HEK293T (cell line): ENCODE data around the gene AQP12B.

Experiments used
- CTCF ChIA-PET: fragments of 350-600 bp; formaldehyde crosslinking; extraction: SDS; loops from one replicate; lab custom pipeline; 2021; ENCODE audit warnings: antibody characterized with exemption, inconsistent platforms; lab: Yijun Ruan, JAX
- POLR2A ChIA-PET: fragments of 350-600 bp; formaldehyde crosslinking; extraction: SDS; loops from one replicate; lab custom pipeline; 2020; ENCODE audit warnings: antibody characterized with exemption, inconsistent platforms; lab: Yijun Ruan, JAX
- DNase-seq: peaks from one replicate; pipeline ENCODE4 v3.0.0; 2012; ENCODE audit warnings: mixed read lengths; ENCODE audit errors: extremely low spot score
- ARNT ChIP-seq: fragments of 450-650 bp; IDR thresholded peaks from 2 replicates; pipeline ENCODE4 v1.6.1; 2017; ENCODE audit warnings: mild to moderate bottlenecking
- BHLHE40 ChIP-seq: fragments of 450-650 bp; IDR thresholded peaks from 2 replicates; pipeline ENCODE4 v1.6.1; 2016; ENCODE audit warnings: mild to moderate bottlenecking, moderate library complexity, borderline replicate concordance
- CTBP1 ChIP-seq: fragments of 450-650 bp; IDR thresholded peaks from 2 replicates; pipeline ENCODE4 v1.6.1; 2016; ENCODE audit warnings: borderline replicate concordance
- ELF4 ChIP-seq: fragments of 450-650 bp; IDR thresholded peaks from 2 replicates; pipeline ENCODE4 v1.6.1; 2017; ENCODE audit warnings: antibody characterized with exemption
- FOXA1 ChIP-seq: fragments of 450-650 bp; IDR thresholded peaks from 2 replicates; pipeline ENCODE4 v1.6.1; 2016; ENCODE audit warnings: mild to moderate bottlenecking
- FOXK2 ChIP-seq: fragments of 450-650 bp; IDR thresholded peaks from 2 replicates; pipeline ENCODE4 v1.6.1; 2016; ENCODE audit warnings: mild to moderate bottlenecking
- FOXM1 ChIP-seq: fragments of 450-650 bp; IDR thresholded peaks from 2 replicates; pipeline ENCODE4 v1.6.1; 2017; ENCODE audit warnings: mild to moderate bottlenecking, borderline replicate concordance
- HDGF ChIP-seq: fragments of 450-650 bp; IDR thresholded peaks from 2 replicates; pipeline ENCODE4 v1.6.1; 2017; ENCODE audit warnings: antibody characterized with exemption, borderline replicate concordance
- L3MBTL2 ChIP-seq: fragments of 450-650 bp; conservative IDR thresholded peaks from 2 replicates; pipeline ENCODE4 v1.6.1; 2016; ENCODE audit warnings: mild to moderate bottlenecking
- LEF1 ChIP-seq: fragments of 450-650 bp; IDR thresholded peaks from 2 replicates; pipeline ENCODE4 v1.6.1; 2017; ENCODE audit warnings: mild to moderate bottlenecking, borderline replicate concordance
- NFRKB ChIP-seq: fragments of 450-650 bp; IDR thresholded peaks from 2 replicates; pipeline ENCODE4 v1.6.1; 2016; ENCODE audit warnings: mild to moderate bottlenecking, moderate library complexity
- SP1 ChIP-seq: fragments of 450-650 bp; IDR thresholded peaks from 2 replicates; pipeline ENCODE4 v1.6.1; 2017
- SUZ12 ChIP-seq: fragments of 450-650 bp; IDR thresholded peaks from 2 replicates; pipeline ENCODE4 v1.6.1; 2016; ENCODE audit warnings: mild to moderate bottlenecking
- TARDBP ChIP-seq: fragments of 450-650 bp; IDR thresholded peaks from 2 replicates; pipeline ENCODE4 v1.6.1; 2016
- ZNF384 ChIP-seq: fragments of 450-650 bp; IDR thresholded peaks from 2 replicates; pipeline ENCODE4 v1.6.1; 2016
- TF ChIP-seq, protein P1 (sequence below): fragments of 450-650 bp; IDR thresholded peaks from 2 replicates; pipeline ENCODE4 v1.6.1; 2016

Gene AQP12B

DNA sequence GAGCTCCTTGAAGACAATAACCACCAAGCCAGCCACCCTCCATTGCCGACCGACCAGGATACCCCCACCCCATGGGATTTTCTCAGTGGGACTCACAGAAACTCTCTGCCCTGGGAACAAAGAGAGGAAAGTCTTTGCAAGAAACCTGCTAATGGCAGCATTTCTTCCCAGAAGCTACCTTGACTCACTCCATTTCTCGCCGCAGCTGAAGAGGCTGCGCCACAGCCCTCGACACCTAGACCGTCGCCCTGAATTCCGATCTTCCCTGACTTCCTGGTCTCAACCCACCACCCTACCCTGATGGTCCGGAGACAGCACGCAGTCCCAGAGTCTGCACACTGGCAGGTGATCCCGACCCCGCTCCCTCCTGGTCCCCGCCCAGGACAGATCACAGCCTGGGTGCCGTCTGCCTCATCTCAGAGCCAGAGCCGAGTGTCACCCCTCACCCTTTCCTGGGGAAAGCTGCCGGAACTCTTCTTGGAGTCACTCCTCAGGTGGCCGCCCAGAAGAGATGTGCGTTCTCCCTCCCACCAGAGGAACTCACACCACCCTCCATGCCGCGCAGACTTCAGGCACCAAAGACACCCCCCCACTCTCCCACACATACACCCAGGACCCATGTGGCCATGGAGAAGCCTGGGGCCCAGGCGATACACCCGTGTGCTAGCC, 33.6 kb upstream of the AQP12B start:
- DNase-seq, result no peak
- TF ChIP-seq FOXK2 (no peak), SP1 (no peak), L3MBTL2 (no peak), ELF4 (no peak), ZNF384 (no peak), BHLHE40 (no peak), TARDBP (no peak), SUZ12 (no peak), HDGF (no peak), LEF1 (no peak)
- ChIA-PET POLR2A (no interaction called here), CTCF (no interaction called here)

DNA sequence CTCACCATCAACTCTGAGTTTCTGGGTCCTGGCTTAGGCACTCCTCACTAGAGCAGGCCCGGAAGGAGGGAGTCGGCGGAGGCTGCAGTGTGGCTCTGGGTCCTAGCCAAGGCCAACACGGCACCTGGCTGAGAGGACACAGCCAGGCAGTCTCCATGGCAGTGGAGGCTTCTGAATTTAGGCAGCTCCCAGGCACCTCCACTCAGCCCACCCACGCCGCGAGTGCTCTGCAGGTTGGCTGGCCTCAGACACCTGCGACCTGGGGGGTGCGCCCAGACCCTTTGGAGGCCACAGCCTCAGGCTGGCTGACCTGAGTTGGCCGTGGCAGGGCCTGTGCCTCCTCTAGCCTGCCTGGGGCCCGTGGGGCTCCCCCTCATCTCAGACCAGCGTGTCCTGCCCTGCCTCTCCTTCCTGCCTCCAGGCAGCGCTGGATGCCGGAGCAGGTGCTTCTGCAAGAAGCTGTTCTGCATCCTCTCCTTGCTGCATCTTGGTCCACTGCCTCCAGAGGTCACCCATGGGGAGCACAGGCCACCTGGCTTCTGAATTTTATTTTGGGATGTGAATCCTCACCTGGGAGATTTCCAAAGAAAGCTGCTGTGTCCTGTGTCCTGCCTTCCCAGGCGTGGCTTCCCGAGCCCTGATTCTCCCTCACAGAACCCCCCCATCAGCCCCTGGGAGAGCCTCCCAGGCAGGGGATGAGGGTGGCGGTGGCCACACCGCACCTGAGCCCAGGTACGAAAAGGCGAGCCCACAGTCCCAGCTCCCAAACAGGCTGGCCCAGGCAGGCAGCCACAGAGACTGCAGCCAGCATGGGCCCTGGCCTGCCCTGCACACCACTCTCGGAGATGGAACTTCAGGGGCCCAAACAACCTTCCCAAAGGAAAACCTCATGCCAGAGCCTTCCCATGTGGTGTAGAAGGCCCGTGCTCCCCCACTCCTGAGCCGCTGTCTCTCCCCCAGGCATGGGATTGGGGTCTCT, 32.4 kb upstream of the AQP12B start:
- DNase-seq, result no peak
- ChIA-PET POLR2A (no interaction called here), CTCF (no interaction called here)
- TF ChIP-seq FOXM1 (no peak), BHLHE40 (no peak), ZNF384 (no peak), CTBP1 (no peak)
- TF ChIP-seq, protein P1, sequence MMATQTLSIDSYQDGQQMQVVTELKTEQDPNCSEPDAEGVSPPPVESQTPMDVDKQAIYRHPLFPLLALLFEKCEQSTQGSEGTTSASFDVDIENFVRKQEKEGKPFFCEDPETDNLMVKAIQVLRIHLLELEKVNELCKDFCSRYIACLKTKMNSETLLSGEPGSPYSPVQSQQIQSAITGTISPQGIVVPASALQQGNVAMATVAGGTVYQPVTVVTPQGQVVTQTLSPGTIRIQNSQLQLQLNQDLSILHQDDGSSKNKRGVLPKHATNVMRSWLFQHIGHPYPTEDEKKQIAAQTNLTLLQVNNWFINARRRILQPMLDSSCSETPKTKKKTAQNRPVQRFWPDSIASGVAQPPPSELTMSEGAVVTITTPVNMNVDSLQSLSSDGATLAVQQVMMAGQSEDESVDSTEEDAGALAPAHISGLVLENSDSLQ, result no peak

DNA sequence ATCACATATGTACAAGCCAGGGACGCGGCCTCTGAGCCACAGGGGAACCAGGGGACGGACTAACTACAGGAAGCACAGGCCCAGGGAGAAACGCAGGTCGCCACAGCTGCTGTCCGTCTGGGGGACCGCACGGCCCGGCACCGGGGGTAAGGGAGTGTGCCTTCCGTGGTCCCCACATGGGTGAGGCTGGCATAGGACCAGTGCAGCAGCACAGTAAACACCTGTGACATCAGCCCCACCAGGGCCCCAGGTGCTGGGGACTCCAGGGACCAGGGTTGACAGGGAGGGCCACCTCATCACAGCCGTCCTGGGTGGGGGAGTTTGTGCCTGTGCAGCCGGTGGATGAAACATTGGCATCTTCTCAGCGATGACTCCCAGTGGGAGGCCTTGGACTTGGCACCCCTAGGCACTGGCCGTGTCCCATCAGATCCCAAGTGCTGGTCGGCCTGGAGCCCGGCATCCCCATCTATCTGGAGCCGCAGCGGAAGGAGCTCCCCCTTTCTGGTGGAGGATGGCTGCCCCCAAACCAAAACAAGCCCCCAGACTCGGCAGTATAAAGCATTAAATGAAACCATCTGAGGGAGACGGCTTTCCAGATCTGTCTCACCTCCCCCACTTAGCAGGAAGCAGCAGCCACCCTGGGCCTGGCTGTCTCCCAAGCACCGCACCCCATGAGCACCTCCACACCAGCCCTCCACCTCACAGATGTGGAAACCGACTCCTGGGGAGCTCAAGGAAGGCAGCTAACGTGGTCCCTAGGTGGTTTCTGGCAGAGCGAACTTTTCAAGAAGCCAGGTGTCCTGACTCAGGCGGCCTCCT, 31.5 kb upstream of the AQP12B start:
- CTCF ChIA-PET, result no interaction called here
- DNase-seq, result no peak
- no peak for TF ChIP-seq FOXA1
- TF ChIP-seq SP1, result no peak
- TF ChIP-seq ARNT, result no peak
- no peak for TF ChIP-seq HDGF
- TF ChIP-seq, protein P1, result no peak
- TF ChIP-seq NFRKB, result no peak
- no peak for TF ChIP-seq CTBP1
- TF ChIP-seq L3MBTL2, result no peak
- TF ChIP-seq ELF4, result no peak
- no peak for TF ChIP-seq ZNF384
- TF ChIP-seq LEF1, result no peak
- TF ChIP-seq TARDBP, result no peak
- POLR2A ChIA-PET, result no interaction called here

DNA sequence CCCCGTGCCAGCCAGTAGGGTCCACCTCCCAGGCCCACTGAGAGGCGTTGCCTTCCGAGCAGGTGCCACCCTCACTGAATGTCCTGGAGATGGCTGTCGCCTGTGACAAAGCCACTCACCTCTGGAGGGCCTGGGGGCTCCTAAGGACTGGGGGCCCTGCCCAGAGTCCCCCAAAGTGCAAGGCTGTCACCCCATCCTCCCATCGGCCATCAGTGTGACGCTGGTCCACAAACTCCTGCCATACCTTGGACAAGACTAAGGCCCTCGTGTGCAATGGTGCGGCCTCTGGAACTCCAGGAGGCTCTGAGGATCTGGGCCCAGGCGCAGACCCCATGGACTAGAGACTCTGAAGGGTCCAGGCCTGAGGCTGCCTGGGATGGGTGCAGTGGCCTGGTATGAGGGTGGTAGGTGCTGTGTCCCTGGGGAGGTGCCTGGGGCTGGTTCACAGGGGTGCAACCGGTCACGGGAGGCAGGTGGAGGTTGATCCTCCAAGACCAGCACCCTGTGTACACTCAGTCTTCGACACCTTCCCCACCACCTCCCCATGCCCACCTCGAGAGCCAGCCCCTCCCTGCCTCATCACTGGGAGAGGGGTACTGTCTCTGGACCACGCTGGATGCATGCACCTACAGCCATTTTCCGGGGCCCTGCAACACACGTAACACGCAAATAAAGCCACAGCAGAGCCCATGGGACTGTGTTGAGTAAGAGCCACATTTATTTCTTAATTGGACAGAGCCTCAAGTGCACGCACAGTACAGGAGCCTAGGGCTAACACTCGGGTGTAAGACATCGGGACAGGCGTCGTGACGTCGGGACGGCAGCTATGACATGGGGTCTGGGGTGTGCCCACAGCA, 30.6 kb upstream of the AQP12B start:
- no peak for DNase-seq
- POLR2A ChIA-PET, result no interaction called here
- CTCF ChIA-PET, result no interaction called here
- TF ChIP-seq ARNT, result no peak
- no peak for TF ChIP-seq ZNF384
- no peak for TF ChIP-seq HDGF
- no peak for TF ChIP-seq LEF1
- TF ChIP-seq FOXA1, result no peak

DNA sequence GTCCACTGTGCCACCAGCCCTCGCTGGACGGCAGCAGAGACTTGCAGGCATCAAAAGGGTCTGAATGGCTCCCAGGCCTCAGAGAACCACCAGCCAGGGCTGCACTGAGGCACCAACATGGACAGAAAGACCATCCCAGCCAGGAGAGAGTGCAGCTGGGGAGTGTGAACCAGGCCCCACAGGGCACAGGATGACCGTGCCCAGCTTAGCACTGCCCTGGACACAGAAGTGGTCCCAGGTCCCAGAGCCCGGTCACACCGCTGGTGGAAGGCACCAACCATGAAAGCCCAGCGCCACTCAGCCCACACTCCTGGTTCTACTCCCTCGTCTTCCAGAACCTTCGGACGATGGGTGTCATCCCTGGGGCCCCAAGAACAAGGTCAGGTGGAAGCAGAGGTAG, 29.4 kb upstream of the AQP12B start:
- DNase-seq, result no peak
- ChIA-PET CTCF (no interaction called here), POLR2A (no interaction called here)
- no peak for TF ChIP-seq FOXM1
- TF ChIP-seq ELF4, result no peak
- no peak for TF ChIP-seq SUZ12

DNA sequence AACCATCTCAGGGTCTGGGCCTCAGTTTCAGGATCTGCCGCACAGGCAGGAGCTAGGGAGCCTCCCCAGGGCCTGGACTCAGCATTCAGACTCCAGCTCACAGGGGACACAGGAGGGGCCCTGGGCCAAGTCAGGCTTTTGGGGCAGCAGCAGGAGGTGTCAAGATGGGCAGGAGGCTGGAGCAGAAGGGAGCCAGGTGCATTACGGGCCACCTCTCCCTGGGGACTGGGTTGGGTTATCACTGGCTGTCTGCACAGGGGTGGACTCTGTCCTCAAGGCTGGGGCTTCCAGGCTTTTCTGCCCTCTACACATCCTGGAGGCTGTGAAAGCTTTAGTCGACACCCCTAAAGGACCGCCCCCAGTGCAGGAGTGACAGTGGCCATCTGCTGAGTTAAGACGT, 29.0 kb upstream of the AQP12B start:
- no peak for DNase-seq
- no peak for TF ChIP-seq FOXK2
- POLR2A ChIA-PET, result no interaction called here
- CTCF ChIA-PET, result no interaction called here
